Measurements from ENCODE around the gene TMCO4. TPM values are rescaled to one million over a fixed set of nuclear protein-coding genes. Genes with fewer than 3 reads are reported as not detected.
A peak's percentile ranks its signal among the peaks of the same experiment; 100 is the strongest.

TMCO4 gene
- total RNA-seq, 4 donors from 2014 or later = 16.1 to 36.2 (median 26.9) TPM

- TF ChIP-seq POLR2A (IDR thresholded peaks at IDR 0.05) (no peak), EP300 (IDR thresholded peaks at IDR 0.05; ENCODE audit: low read depth) (no peak), CTCF (IDR thresholded peaks at IDR 0.05) (no peak), POLR2AphosphoS5 (IDR thresholded peaks at IDR 0.05) (no peak)
- no peaks in the 10 kb centered on the region for H3K9me3 ChIP-seq
- 65% methylated on average over 13 of the region's 15 CpGs; no CpG with 5 or more reads in 1 of the 2 donors for WGBS, 2 donors (ENCODE audit: low coverage in 1 of 2)
- DNase-seq = no peak
- no peak overlapping the region for H3K4me3 ChIP-seq
- H3K27ac ChIP-seq = peak overlapping the region in 1 of 4 donors; percentile 4
- intact Hi-C loops (cut with DNase I; ENCODE audit: low total_unique reads) = loop anchor here (2.0 kb wide), 1 partner anchor 310 kb away; no protein-coding TSS in a partner anchor
- in situ Hi-C loops (cut with MboI; ENCODE audit: low pct_ligation_motif_present in 1 of 4, low pct_unique_long_range_greater_than_20kb in 1 of 4, low sequenced_read_pairs in 3 of 4) = loop anchor here (5.0 to 25.0 kb wide), 5 partner anchors 160 to 313 kb away; partner anchors contain the start of gene CAPZB (in 1 of the 4)
- no peaks in the 10 kb centered on the region for H3K27me3 ChIP-seq
- peaks cover 12 to 39% (median 27%) of the 10 kb centered on the region in 4 donors for H3K4me1 ChIP-seq
- H3K36me3 ChIP-seq = peaks cover 0 to 10% (median 4%) of the 10 kb centered on the region in 4 donors
Measured at GRCh38 chr1:19654886-19655717, 144.6 kb downstream of the TMCO4 start.

- H3K4me3 ChIP-seq = no peak overlapping the region
- H3K9me3 ChIP-seq = no peaks in the 10 kb centered on the region
- no peak for TF ChIP-seq POLR2A (IDR thresholded peaks at IDR 0.05)
- TF ChIP-seq CTCF (IDR thresholded peaks at IDR 0.05) = no peak
- no peak for TF ChIP-seq EP300 (IDR thresholded peaks at IDR 0.05; ENCODE audit: low read depth)
- TF ChIP-seq POLR2AphosphoS5 (IDR thresholded peaks at IDR 0.05) = no peak
- H3K27ac ChIP-seq = peak overlapping the region in 1 of 4 donors; percentile 4
- 69 to 75% methylated on average over 2 to 5 of the region's 5 CpGs for WGBS, 2 donors (ENCODE audit: low coverage in 1 of 2)
- peaks cover 0 to 10% (median 4%) of the 10 kb centered on the region in 4 donors for H3K36me3 ChIP-seq
- in situ Hi-C loops (cut with MboI; ENCODE audit: low pct_ligation_motif_present in 1 of 4, low pct_unique_long_range_greater_than_20kb in 1 of 4, low sequenced_read_pairs in 3 of 4) (loop anchor here (5.0 to 25.0 kb wide), 5 partner anchors 160 to 312 kb away; partner anchors contain the start of gene CAPZB (in 1 of the 4)), intact Hi-C loops (cut with DNase I; ENCODE audit: low total_unique reads) (loop anchor here (2.0 kb wide), 1 partner anchor 310 kb away; no protein-coding TSS in a partner anchor)
- H3K4me1 ChIP-seq = peaks cover 18 to 43% (median 29%) of the 10 kb centered on the region in 4 donors
- H3K27me3 ChIP-seq = no peaks in the 10 kb centered on the region
- DNase-seq = no peak
Measured at GRCh38 chr1:19654386-19654785, 145.3 kb downstream of the TMCO4 start.

GRCh38 chr1:19651141-19651737 is 148.5 kb downstream of the TMCO4 start:
- intact Hi-C loops (cut with DNase I; ENCODE audit: low total_unique reads) = no loop called here
- H3K36me3 ChIP-seq = peaks cover 0 to 4% (median 0%) of the 10 kb centered on the region in 4 donors
- no peaks in the 10 kb centered on the region for H3K27me3 ChIP-seq
- WGBS, 2 donors (ENCODE audit: low coverage in 1 of 2) = 30 to 40% methylated on average over 2 to 11 of the region's 11 CpGs
- H3K27ac ChIP-seq = peak overlapping the region; percentile 71 to 98 (median 94)
- no peaks in the 10 kb centered on the region for H3K9me3 ChIP-seq
- in situ Hi-C loops (cut with MboI; ENCODE audit: low pct_ligation_motif_present in 1 of 4, low pct_unique_long_range_greater_than_20kb in 1 of 4, low sequenced_read_pairs in 3 of 4) = loop anchor here (5.0 to 25.0 kb wide), 5 partner anchors 156 to 309 kb away; partner anchors contain the start of gene CAPZB (in 1 of the 4)
- peak; percentile 43 for DNase-seq
- peak overlapping the region in 1 of 4 donors; percentile 23 for H3K4me3 ChIP-seq
- H3K4me1 ChIP-seq = peaks cover 26 to 73% (median 57%) of the 10 kb centered on the region in 4 donors
- TF ChIP-seq CTCF (IDR thresholded peaks at IDR 0.05) (peak; percentile 40 to 53 (median 49)), POLR2AphosphoS5 (IDR thresholded peaks at IDR 0.05) (peak in 1 of 3 donors; percentile 17), EP300 (IDR thresholded peaks at IDR 0.05; ENCODE audit: low read depth) (no peak), POLR2A (IDR thresholded peaks at IDR 0.05) (no peak)

Data from transverse colon (tissue), 4 donors.